ENCODE data around the gene SERPINB1.
"Not testable (repeated sequence)": the region's sequence is repeated elsewhere in the genome, so short reads cannot be mapped to it uniquely, and the experiment has no call there.

GRCh38 chr6:2880156-2880555, 38.5 kb upstream of the SERPINB1 start:
- TF ChIP-seq, protein P1, sequence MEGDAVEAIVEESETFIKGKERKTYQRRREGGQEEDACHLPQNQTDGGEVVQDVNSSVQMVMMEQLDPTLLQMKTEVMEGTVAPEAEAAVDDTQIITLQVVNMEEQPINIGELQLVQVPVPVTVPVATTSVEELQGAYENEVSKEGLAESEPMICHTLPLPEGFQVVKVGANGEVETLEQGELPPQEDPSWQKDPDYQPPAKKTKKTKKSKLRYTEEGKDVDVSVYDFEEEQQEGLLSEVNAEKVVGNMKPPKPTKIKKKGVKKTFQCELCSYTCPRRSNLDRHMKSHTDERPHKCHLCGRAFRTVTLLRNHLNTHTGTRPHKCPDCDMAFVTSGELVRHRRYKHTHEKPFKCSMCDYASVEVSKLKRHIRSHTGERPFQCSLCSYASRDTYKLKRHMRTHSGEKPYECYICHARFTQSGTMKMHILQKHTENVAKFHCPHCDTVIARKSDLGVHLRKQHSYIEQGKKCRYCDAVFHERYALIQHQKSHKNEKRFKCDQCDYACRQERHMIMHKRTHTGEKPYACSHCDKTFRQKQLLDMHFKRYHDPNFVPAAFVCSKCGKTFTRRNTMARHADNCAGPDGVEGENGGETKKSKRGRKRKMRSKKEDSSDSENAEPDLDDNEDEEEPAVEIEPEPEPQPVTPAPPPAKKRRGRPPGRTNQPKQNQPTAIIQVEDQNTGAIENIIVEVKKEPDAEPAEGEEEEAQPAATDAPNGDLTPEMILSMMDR (IDR thresholded peaks at IDR 0.05; ENCODE audit: insufficient read depth, low read length, poor library complexity, severe bottlenecking): not testable (repeated sequence)
- TF ChIP-seq EZH2phosphoT487 (conservative IDR thresholded peaks at IDR 0.05; ENCODE audit: low read length): not testable (repeated sequence)

Data from SU-DHL-6 (cell line).